ENCODE results near the gene DDX39A. TPM values are rescaled to one million over a fixed set of nuclear protein-coding genes. Genes with fewer than 3 reads are reported as not detected.
A peak's percentile ranks its signal among the peaks of the same experiment; 100 is the strongest.
"Not testable (repeated sequence)": the region's sequence is repeated elsewhere in the genome, so short reads cannot be mapped to it uniquely, and the experiment has no call there.

DDX39A gene
- total RNA-seq, 2 experiments from 2014 or later: 296 to 299 TPM

- Mint-ChIP-seq H3K36me3 (ENCODE audit: low read depth) (no peaks in the 10 kb centered on the region), H3K27me3 (no peaks in the 10 kb centered on the region), H3K4me1 (ENCODE audit: low read depth) (peaks cover 57% of the 10 kb centered on the region), H3K9me3 (no peaks in the 10 kb centered on the region), H3K27ac (peak overlapping the region; percentile 84), H3K4me3 (peak overlapping the region; percentile 81)
- no peak for TF ChIP-seq CTCF (IDR thresholded peaks at IDR 0.05)
- peak in 13 of 14 experiments; percentile 32 to 99 (median 66) for DNase-seq
- peak overlapping the region; percentile 97 to 100 for H3K27ac ChIP-seq (ENCODE audit: low read depth in 1 of 2, low read length in 2 of 2)
- peak; percentile 76 for ATAC-seq (ENCODE audit: poor library complexity)
- H3K27me3 ChIP-seq (ENCODE audit: control insufficient read depth in 1 of 2, insufficient read depth in 2 of 2, low read length in 2 of 2): no peaks in the 10 kb centered on the region
- H3K4me3 ChIP-seq (ENCODE audit: low read length): peak overlapping the region; percentile 14
- no peaks in the 10 kb centered on the region for H3K9me3 ChIP-seq (ENCODE audit: control insufficient read depth in 1 of 2, insufficient read depth in 1 of 2, low read length in 2 of 2)
- CTCF ChIA-PET: interaction anchor here (1.0 to 1.5 kb wide), 2 partner anchors 13 to 239 kb away, joined by 3 to 5 read pairs; partner anchors contain the start of gene ASF1B
- peaks cover 85% of the 10 kb centered on the region for H3K4me1 ChIP-seq (ENCODE audit: insufficient read depth, low read length)
- POLR2A ChIA-PET: interaction anchor here (1.1 to 2.6 kb wide), 7 partner anchors 9 to 132 kb away, joined by 3 to 17 read pairs (median 5); no protein-coding TSS in a partner anchor
- no peaks in the 10 kb centered on the region for H3K36me3 ChIP-seq (ENCODE audit: insufficient read depth, low read length)
- intact Hi-C loops (cut with DNase I, micrococcal nuclease): loop anchor here in 1 of 2 experiments (1.0 kb wide), 1 partner anchor 9 kb away; no protein-coding TSS in a partner anchor
These were observed 44.0 kb downstream of the DDX39A start for GRCh38 chr19:14375055-14375581.

GRCh38 chr19:14374313-14374712 lies 44.8 kb downstream of the DDX39A start:
- intact Hi-C loops (cut with DNase I, micrococcal nuclease); H3K27me3 Mint-ChIP-seq; H3K4me3 ChIP-seq (ENCODE audit: low read length); H3K36me3 Mint-ChIP-seq (ENCODE audit: low read depth); H3K36me3 ChIP-seq (ENCODE audit: insufficient read depth, low read length); ATAC-seq (ENCODE audit: poor library complexity); H3K9me3 ChIP-seq (ENCODE audit: control insufficient read depth in 1 of 2, insufficient read depth in 1 of 2, low read length in 2 of 2); DNase-seq; H3K27me3 ChIP-seq (ENCODE audit: control insufficient read depth in 1 of 2, insufficient read depth in 2 of 2, low read length in 2 of 2); H3K9me3 Mint-ChIP-seq: not testable (repeated sequence)
- peaks cover 85% of the 10 kb centered on the region for H3K4me1 ChIP-seq (ENCODE audit: insufficient read depth, low read length)
- H3K27ac ChIP-seq (ENCODE audit: low read depth in 1 of 2, low read length in 2 of 2): peak overlapping the region; percentile 97 to 100
- ChIA-PET POLR2A (interaction anchor here (1.1 to 14.1 kb wide), 7 partner anchors 7 to 133 kb away, joined by 3 to 240 read pairs (median 8); partner anchors contain the start of gene ADGRE5), CTCF (interaction anchor here (0.9 to 1.5 kb wide), 2 partner anchors 12 to 237 kb away, joined by 4 to 5 read pairs; no protein-coding TSS in a partner anchor)
- Mint-ChIP-seq H3K4me3 (peak overlapping the region; percentile 81), H3K4me1 (ENCODE audit: low read depth) (peaks cover 58% of the 10 kb centered on the region), H3K27ac (peak overlapping the region; percentile 84)

- ChIA-PET CTCF (interaction anchor here (1.3 to 1.5 kb wide), 2 partner anchors 24 to 34 kb away, joined by 4 read pairs; no protein-coding TSS in a partner anchor), POLR2A (interaction anchor here (0.9 to 14.1 kb wide), 3 partner anchors 9 to 18 kb away, joined by 3 to 240 read pairs (median 3); partner anchors contain the start of gene ADGRE5)
- H3K27me3 Mint-ChIP-seq; H3K9me3 ChIP-seq (ENCODE audit: control insufficient read depth in 1 of 2, insufficient read depth in 1 of 2, low read length in 2 of 2); H3K36me3 Mint-ChIP-seq (ENCODE audit: low read depth); ATAC-seq (ENCODE audit: poor library complexity); H3K9me3 Mint-ChIP-seq; H3K36me3 ChIP-seq (ENCODE audit: insufficient read depth, low read length); H3K27me3 ChIP-seq (ENCODE audit: control insufficient read depth in 1 of 2, insufficient read depth in 2 of 2, low read length in 2 of 2); H3K4me3 ChIP-seq (ENCODE audit: low read length); intact Hi-C loops (cut with DNase I, micrococcal nuclease): not testable (repeated sequence)
- peak in 2 of 14 experiments; percentile 18 to 39 for DNase-seq
- peak overlapping the region; percentile 70 for H3K4me3 Mint-ChIP-seq
- peaks cover 88% of the 10 kb centered on the region for H3K4me1 ChIP-seq (ENCODE audit: insufficient read depth, low read length)
- H3K27ac ChIP-seq (ENCODE audit: low read depth in 1 of 2, low read length in 2 of 2): peak overlapping the region; percentile 97 to 100
- peak overlapping the region; percentile 84 for H3K27ac Mint-ChIP-seq
- H3K4me1 Mint-ChIP-seq (ENCODE audit: low read depth): peaks cover 57% of the 10 kb centered on the region
These were observed 46.6 kb downstream of the DDX39A start for GRCh38 chr19:14372384-14373077.
